Neural progenitor cell (in vitro differentiated cells): ENCODE data around the gene SERPIND1.

Source experiments
- CTCF ChIP-seq: fragments of 200-600 bp; sonication (generic); IDR thresholded peaks from 2 replicates; pipeline ENCODE4 v1.5.1; 2017; ENCODE audit warnings: antibody characterized with exemption, mild to moderate bottlenecking
- EZH2 ChIP-seq: fragments of 200-600 bp; sonication (generic); IDR thresholded peaks from 2 replicates; pipeline ENCODE4 v1.6.1; 2017; ENCODE audit warnings: antibody characterized with exemption, mild to moderate bottlenecking, moderate library complexity

- no peak for TF ChIP-seq EZH2
- TF ChIP-seq CTCF = no peak
Observed at GRCh38 chr22:20746431-20747189, 27.3 kb upstream of the SERPIND1 start.
